Thyroid gland (tissue), 4 donors: ENCODE results near the gene TRIM4.
"Not testable (repeated sequence)": the region's sequence is repeated elsewhere in the genome, so short reads cannot be mapped to it uniquely, and the experiment has no call there.

Experiments
- POLR2A ChIP-seq, 2 donors: fragments of 450-650 bp; IDR thresholded peaks; one replicate each; pipeline ENCODE4 v1.6.1; 2017; ENCODE audit warnings: antibody characterized with exemption in 2 of 2, mild to moderate bottlenecking in 2 of 2, moderate library complexity in 1 of 2
- TF ChIP-seq, protein P1 (sequence below), 6 experiments: fragments of 200-600 bp in 3 of 6; fragments of 450-650 bp in 3 of 6; sonication (generic) in 3 of 6; IDR thresholded peaks; one replicate each; pipeline ENCODE4 v1.5.1; 2016 to 2019; ENCODE audit warnings: antibody characterized with exemption in 6 of 6, mild to moderate bottlenecking in 2 of 6, inconsistent platforms in 1 of 6, moderate library complexity in 1 of 6

DNA sequence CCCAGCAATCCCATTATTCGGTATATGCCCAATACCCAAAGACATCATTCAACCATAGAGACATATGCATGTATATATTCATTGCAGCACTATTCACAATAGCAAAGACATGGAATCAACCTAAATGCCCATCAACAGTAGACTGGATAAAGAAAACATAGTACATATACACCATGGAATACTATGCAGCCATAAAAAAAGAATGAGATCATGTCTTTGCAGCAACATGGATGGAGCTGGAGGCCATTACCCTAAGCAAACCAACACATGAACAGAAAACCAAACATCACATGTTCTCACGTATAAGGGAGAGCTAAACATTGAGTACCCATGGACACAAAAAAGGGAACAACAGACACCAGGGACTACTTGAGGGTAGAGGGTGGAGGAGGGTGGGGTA lies 29.0 kb downstream of the TRIM4 start:
- TF ChIP-seq POLR2A (IDR thresholded peaks at IDR 0.05): not testable (repeated sequence)
- TF ChIP-seq, protein P1, sequence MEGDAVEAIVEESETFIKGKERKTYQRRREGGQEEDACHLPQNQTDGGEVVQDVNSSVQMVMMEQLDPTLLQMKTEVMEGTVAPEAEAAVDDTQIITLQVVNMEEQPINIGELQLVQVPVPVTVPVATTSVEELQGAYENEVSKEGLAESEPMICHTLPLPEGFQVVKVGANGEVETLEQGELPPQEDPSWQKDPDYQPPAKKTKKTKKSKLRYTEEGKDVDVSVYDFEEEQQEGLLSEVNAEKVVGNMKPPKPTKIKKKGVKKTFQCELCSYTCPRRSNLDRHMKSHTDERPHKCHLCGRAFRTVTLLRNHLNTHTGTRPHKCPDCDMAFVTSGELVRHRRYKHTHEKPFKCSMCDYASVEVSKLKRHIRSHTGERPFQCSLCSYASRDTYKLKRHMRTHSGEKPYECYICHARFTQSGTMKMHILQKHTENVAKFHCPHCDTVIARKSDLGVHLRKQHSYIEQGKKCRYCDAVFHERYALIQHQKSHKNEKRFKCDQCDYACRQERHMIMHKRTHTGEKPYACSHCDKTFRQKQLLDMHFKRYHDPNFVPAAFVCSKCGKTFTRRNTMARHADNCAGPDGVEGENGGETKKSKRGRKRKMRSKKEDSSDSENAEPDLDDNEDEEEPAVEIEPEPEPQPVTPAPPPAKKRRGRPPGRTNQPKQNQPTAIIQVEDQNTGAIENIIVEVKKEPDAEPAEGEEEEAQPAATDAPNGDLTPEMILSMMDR (IDR thresholded peaks at IDR 0.05): not testable (repeated sequence)
